GM12891 (cell line): ENCODE results near the gene TMEM33.

ENCODE experiments used
- PAX5 ChIP-seq: IDR thresholded peaks from 2 replicates; pipeline ENCODE4 v1.6.1; 2011; ENCODE audit warnings: low read length, moderate library complexity, mild to moderate bottlenecking; ENCODE audit not compliant: insufficient read depth, severe bottlenecking
- POLR2A ChIP-seq: IDR thresholded peaks from 2 replicates; pipeline ENCODE4 v1.6.1; 2011; ENCODE audit warnings: low read depth, low read length, control low read depth
- POLR2AphosphoS5 ChIP-seq: IDR thresholded peaks from 2 replicates; pipeline ENCODE4 v1.6.1; 2011; ENCODE audit warnings: low read depth, low read length, control low read depth
- POU2F2 ChIP-seq: IDR thresholded peaks from 2 replicates; pipeline ENCODE4 v1.6.1; 2011; ENCODE audit warnings: low read depth, mild to moderate bottlenecking, control low read depth, low read length, moderate library complexity
- SPI1 ChIP-seq: IDR thresholded peaks from 2 replicates; pipeline ENCODE4 v1.6.1; 2011; ENCODE audit warnings: low read depth, low read length, control low read depth
- TAF1 ChIP-seq: IDR thresholded peaks from 2 replicates; pipeline ENCODE4 v1.6.1; 2011; ENCODE audit warnings: low read depth, low read length, control low read depth

DNA sequence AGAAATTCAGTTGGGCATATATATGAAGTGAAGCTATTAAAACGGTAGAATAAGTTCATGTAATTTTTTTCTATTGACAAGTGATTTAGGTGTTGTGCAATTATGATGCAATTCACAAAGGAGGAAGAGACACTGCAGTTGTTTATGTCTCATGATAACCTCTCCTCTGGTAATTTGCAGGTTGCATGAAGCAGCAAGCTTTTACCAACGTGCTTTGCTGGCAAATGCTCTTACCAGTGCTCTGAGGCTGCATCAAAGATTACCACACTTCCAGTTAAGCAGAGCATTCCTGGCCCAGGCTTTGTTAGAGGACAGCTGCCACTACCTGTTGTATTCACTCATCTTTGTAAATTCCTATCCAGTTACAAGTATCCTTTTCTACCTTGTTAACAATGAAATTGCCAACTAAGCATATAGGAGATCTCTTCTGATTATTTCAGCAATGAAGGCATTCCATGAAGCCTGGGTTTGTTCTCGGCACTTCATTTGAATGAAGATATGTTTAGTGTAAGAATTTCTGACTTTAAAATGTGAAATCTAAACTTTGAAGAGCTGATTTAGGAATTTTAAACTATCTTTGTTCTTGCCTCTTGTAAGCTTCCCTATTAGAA, 3.9 kb downstream of the TMEM33 start:
- TF ChIP-seq POLR2AphosphoS5: no peak
- TF ChIP-seq TAF1: no peak
- no peak for TF ChIP-seq PAX5
- TF ChIP-seq POLR2A: no peak
- TF ChIP-seq SPI1: no peak
- TF ChIP-seq POU2F2: no peak
